Parathyroid adenoma (tissue), 2 donors: ENCODE measurements around the gene SOCS6.

ENCODE experiments used
- H2AFZ ChIP-seq: fragments of 300-600 bp; sonication (generic); one replicate; pipeline ENCODE4 v1.7.0; 2017; ENCODE audit warnings: antibody characterized with exemption, mild to moderate bottlenecking
- H3K27ac ChIP-seq: fragments of 300-600 bp; sonication (generic); one replicate; pipeline ENCODE4 v1.7.0; 2017
- H3K27me3 ChIP-seq: fragments of 300-600 bp; sonication (generic); one replicate; pipeline ENCODE4 v1.7.0; 2017; ENCODE audit warnings: low read length; ENCODE audit not compliant: control insufficient read depth, insufficient read depth
- H3K36me3 ChIP-seq: fragments of 300-600 bp; sonication (generic); one replicate; pipeline ENCODE4 v1.7.0; 2017; ENCODE audit warnings: low read length; ENCODE audit not compliant: control insufficient read depth, insufficient read depth
- H3K4me1 ChIP-seq: fragments of 300-600 bp; sonication (generic); one replicate; pipeline ENCODE4 v1.7.0; 2017; ENCODE audit warnings: control low read depth
- H3K4me2 ChIP-seq: fragments of 300-600 bp; sonication (generic); one replicate; pipeline ENCODE4 v1.7.0; 2017; ENCODE audit warnings: low read length
- H3K4me3 ChIP-seq: fragments of 300-600 bp; sonication (generic); one replicate; pipeline ENCODE4 v1.7.0; 2017; ENCODE audit warnings: low read depth, low read length
- H3K79me2 ChIP-seq: fragments of 300-600 bp; sonication (generic); one replicate; pipeline ENCODE4 v1.7.0; 2017; ENCODE audit warnings: control low read depth
- H3K9ac ChIP-seq: fragments of 300-600 bp; sonication (generic); one replicate; pipeline ENCODE4 v1.7.0; 2017; ENCODE audit warnings: mild to moderate bottlenecking
- H3K9me3 ChIP-seq: fragments of 300-600 bp; sonication (generic); one replicate; pipeline ENCODE4 v1.7.0; 2017; ENCODE audit warnings: low read length; ENCODE audit not compliant: control insufficient read depth
- CTCF ChIP-seq: fragments of 300-600 bp; sonication (generic); IDR thresholded peaks from one replicate; pipeline ENCODE4 v1.7.0; 2017; ENCODE audit warnings: antibody characterized with exemption, mild to moderate bottlenecking
- donor health status: primary hyperparathyroidism.

Gene SOCS6

GRCh38 chr18:70314151-70314782 is 25.4 kb downstream of the SOCS6 start:
- Histone ChIP-seq H3K27me3 (no peaks in the 10 kb centered on the region), H3K9ac (no peak overlapping the region), H3K4me2 (no peak overlapping the region), H3K4me1 (no peaks in the 10 kb centered on the region), H3K27ac (no peak overlapping the region), H3K4me3 (no peak overlapping the region), H3K36me3 (no peaks in the 10 kb centered on the region), H2AFZ (no peak overlapping the region), H3K9me3 (no peaks in the 10 kb centered on the region), H3K79me2 (peaks cover 38% of the 10 kb centered on the region)
- TF ChIP-seq CTCF: no peak

GRCh38 chr18:70319187-70319586 is 30.3 kb downstream of the SOCS6 start:
- Histone ChIP-seq H3K27me3 (no peaks in the 10 kb centered on the region), H3K9me3 (no peaks in the 10 kb centered on the region), H3K4me1 (peaks cover 11% of the 10 kb centered on the region), H3K36me3 (no peaks in the 10 kb centered on the region), H3K4me3 (no peak overlapping the region), H3K4me2 (no peak overlapping the region), H3K9ac (no peak overlapping the region), H3K79me2 (peaks cover 18% of the 10 kb centered on the region), H3K27ac (no peak overlapping the region), H2AFZ (no peak overlapping the region)
- no peak for TF ChIP-seq CTCF

- no peak for TF ChIP-seq CTCF
- H3K4me2 ChIP-seq: no peak overlapping the region
- no peaks in the 10 kb centered on the region for H3K27me3 ChIP-seq
- H3K36me3 ChIP-seq: no peaks in the 10 kb centered on the region
- H3K9ac ChIP-seq: no peak overlapping the region
- H3K4me3 ChIP-seq: no peak overlapping the region
- H3K79me2 ChIP-seq: peaks cover 25% of the 10 kb centered on the region
- no peak overlapping the region for H3K27ac ChIP-seq
- no peaks in the 10 kb centered on the region for H3K9me3 ChIP-seq
- H3K4me1 ChIP-seq: peaks cover 11% of the 10 kb centered on the region
- H2AFZ ChIP-seq: no peak overlapping the region
Measured at GRCh38 chr18:70321616-70322015, 32.8 kb downstream of the SOCS6 start.

GRCh38 chr18:70322385-70322784 is 33.5 kb downstream of the SOCS6 start:
- H2AFZ ChIP-seq: no peak overlapping the region
- peaks cover 23% of the 10 kb centered on the region for H3K79me2 ChIP-seq
- TF ChIP-seq CTCF: no peak
- no peak overlapping the region for H3K9ac ChIP-seq
- H3K4me1 ChIP-seq: peaks cover 11% of the 10 kb centered on the region
- H3K27me3 ChIP-seq: no peaks in the 10 kb centered on the region
- H3K9me3 ChIP-seq: no peaks in the 10 kb centered on the region
- no peak overlapping the region for H3K4me3 ChIP-seq
- H3K4me2 ChIP-seq: peak overlapping the region; percentile 33
- peak overlapping the region; percentile 45 for H3K27ac ChIP-seq
- H3K36me3 ChIP-seq: no peaks in the 10 kb centered on the region

GRCh38 chr18:70322928-70323327 is 34.1 kb downstream of the SOCS6 start:
- no peaks in the 10 kb centered on the region for H3K27me3 ChIP-seq
- H3K9me3 ChIP-seq: no peaks in the 10 kb centered on the region
- no peak for TF ChIP-seq CTCF
- no peak overlapping the region for H3K4me3 ChIP-seq
- H3K79me2 ChIP-seq: peaks cover 17% of the 10 kb centered on the region
- no peak overlapping the region for H3K9ac ChIP-seq
- H2AFZ ChIP-seq: no peak overlapping the region
- peak overlapping the region; percentile 33 for H3K4me2 ChIP-seq
- H3K36me3 ChIP-seq: no peaks in the 10 kb centered on the region
- peak overlapping the region; percentile 45 for H3K27ac ChIP-seq
- H3K4me1 ChIP-seq: peaks cover 11% of the 10 kb centered on the region
